Hepatocyte (in vitro differentiated cells): ENCODE measurements around the gene TNNT3. TPM values are rescaled to one million over a fixed set of nuclear protein-coding genes. Genes with fewer than 3 reads are reported as not detected.
A peak's percentile ranks its signal among the peaks of the same experiment; 100 is the strongest.
"Not testable (repeated sequence)": the region's sequence is repeated elsewhere in the genome, so short reads cannot be mapped to it uniquely, and the experiment has no call there.

ENCODE experiments used
- DNase-seq: peaks from one replicate; pipeline ENCODE4 v3.0.0-alpha.2; 2016; ENCODE audit warnings: low spot score
- H2AFZ ChIP-seq: fragments of 200-600 bp; sonication (generic); 2 replicates; pipeline ENCODE4 v1.6.0; 2016; ENCODE audit warnings: antibody characterized with exemption, mild to moderate bottlenecking
- H3K27ac ChIP-seq: fragments of 200-600 bp; sonication (generic); 2 replicates; pipeline ENCODE4 v1.5.1; 2016; ENCODE audit warnings: mild to moderate bottlenecking
- H3K27me3 ChIP-seq: fragments of 200-600 bp; sonication (generic); 2 replicates; pipeline ENCODE4 v1.6.1; 2016
- H3K36me3 ChIP-seq: fragments of 200-600 bp; sonication (generic); replicated peaks from 2 replicates; pipeline ENCODE4 v1.5.1; 2016; ENCODE audit warnings: low read depth; ENCODE audit not compliant: insufficient read depth
- H3K4me1 ChIP-seq: fragments of 200-600 bp; sonication (generic); 2 replicates; pipeline ENCODE4 v1.5.1; 2016; ENCODE audit warnings: mild to moderate bottlenecking, moderate library complexity; ENCODE audit not compliant: insufficient read depth
- H3K4me2 ChIP-seq: fragments of 200-600 bp; sonication (generic); 2 replicates; pipeline ENCODE4 v1.6.0; 2016
- H3K4me3 ChIP-seq: fragments of 200-600 bp; sonication (generic); 2 replicates; pipeline ENCODE4 v1.5.1; 2016; ENCODE audit warnings: mild to moderate bottlenecking
- H3K79me2 ChIP-seq: fragments of 200-600 bp; sonication (generic); 2 replicates; pipeline ENCODE4 v1.6.0; 2017; ENCODE audit warnings: mild to moderate bottlenecking
- H3K9me2 ChIP-seq: fragments of 200-600 bp; sonication (generic); replicated peaks from 2 replicates; pipeline ENCODE4 v1.6.0; 2017; ENCODE audit warnings: mild to moderate bottlenecking; ENCODE audit not compliant: insufficient read depth
- H3K9me3 ChIP-seq: fragments of 200-600 bp; sonication (generic); 2 replicates; pipeline ENCODE4 v1.5.1; 2016; ENCODE audit warnings: low read depth, mild to moderate bottlenecking
- H4K20me1 ChIP-seq: fragments of 200-600 bp; sonication (generic); 2 replicates; pipeline ENCODE4 v1.6.0; 2016; ENCODE audit warnings: mild to moderate bottlenecking; ENCODE audit not compliant: insufficient read depth, poor library complexity, severe bottlenecking
- EZH2 ChIP-seq: fragments of 200-600 bp; sonication (generic); IDR thresholded peaks from 2 replicates; pipeline ENCODE4 v1.6.1; 2016; ENCODE audit warnings: antibody characterized with exemption, mild to moderate bottlenecking, borderline replicate concordance
- EZH2phosphoT487 ChIP-seq: fragments of 200-600 bp; sonication (generic); IDR thresholded peaks from one replicate; pipeline ENCODE4 v1.6.1; 2018; ENCODE audit warnings: antibody characterized with exemption, mild to moderate bottlenecking, low read depth, moderate library complexity; ENCODE audit not compliant: unreplicated experiment, severe bottlenecking
- WGBS: methylation state at CpG from one replicate; pipeline ENCODE4 v1.1.6; 2016; ENCODE audit warnings: low lambda C conversion rate; ENCODE audit errors: missing lambda C conversion rate; 5-methylcytosine and 5-hydroxymethylcytosine counted together
- polyA plus RNA-seq: library from polyadenylated mRNA; unstranded; fragments of >200 nt; fragmentation: Nextera tagmentation; extraction: Ambion mirVana; gene quantifications from 2 replicates; pipeline ENCODE4 v1.2.1, GENCODE V29; 2016
- total RNA-seq: library from RNA; depleted of rRNA; stranded (reverse); fragments of >200 nt; gene quantifications from 2 replicates; pipeline ENCODE4 v1.2.3, GENCODE V29; 2014
- TF ChIP-seq, protein P1 (sequence below): fragments of 200-600 bp; sonication (generic); IDR thresholded peaks from 2 replicates; pipeline ENCODE4 v1.5.1; 2016; ENCODE audit warnings: antibody characterized with exemption, mild to moderate bottlenecking; ENCODE audit not compliant: poor library complexity

TNNT3 gene
- total and polyA plus RNA-seq, 2 experiments from 2014 or later: 19.2 to 29.9 TPM

DNA sequence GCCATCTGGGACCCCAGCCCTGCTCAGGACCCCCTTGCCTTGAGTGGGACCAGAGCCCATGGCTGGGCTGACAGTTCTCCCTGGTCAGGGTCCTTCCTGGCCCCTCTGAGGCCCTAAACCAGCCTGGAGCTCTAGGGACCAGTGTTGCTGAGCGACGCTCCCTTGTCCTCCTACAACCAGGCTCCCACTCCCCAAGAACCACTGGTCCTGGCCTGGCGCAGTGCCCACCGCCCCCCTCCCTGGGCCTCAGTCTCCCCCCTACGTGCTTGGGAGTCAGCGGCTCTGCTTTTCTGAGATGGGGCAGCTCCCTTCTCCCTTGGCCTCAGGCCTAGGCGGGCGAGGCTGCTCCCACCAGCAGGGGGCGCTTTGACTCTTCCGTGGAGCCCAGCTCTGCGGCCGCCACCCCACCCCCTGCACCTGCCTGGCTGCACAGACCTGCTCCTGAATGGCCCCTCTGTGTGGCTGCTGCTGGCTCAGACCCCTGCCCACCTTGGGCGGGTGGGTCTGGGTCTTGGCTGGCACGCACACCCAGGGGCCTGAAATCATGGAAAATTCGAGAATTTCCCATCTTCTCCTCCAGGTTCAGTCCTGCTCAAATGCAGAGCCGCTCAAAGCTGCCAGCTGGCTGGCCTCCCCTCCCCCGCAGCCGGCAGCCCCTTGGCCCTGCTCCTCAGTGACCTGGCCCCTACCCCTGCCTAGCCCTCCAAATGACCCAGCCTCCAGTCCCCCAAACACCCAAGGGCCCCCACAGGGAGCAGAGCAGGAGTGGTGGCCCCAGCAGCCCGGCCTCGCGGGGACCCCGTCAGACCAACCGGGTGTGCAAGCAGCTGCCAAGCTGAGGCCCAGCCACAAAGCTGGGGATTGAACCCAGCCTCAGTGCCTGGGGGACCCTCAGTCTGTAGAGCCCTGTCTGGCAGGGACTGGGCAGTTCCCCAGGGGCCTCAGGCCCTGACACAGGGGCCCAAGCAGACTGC, 37.0 kb upstream of the TNNT3 start:
- Histone ChIP-seq H3K9me3 (no peaks in the 10 kb centered on the region), H3K4me2 (no peak overlapping the region), H3K27me3 (no peaks in the 10 kb centered on the region), H3K9me2 (no peaks in the 10 kb centered on the region), H3K36me3 (no peaks in the 10 kb centered on the region), H3K27ac (peak overlapping the region; percentile 99), H3K79me2 (no peaks in the 10 kb centered on the region), H4K20me1 (no peaks in the 10 kb centered on the region), H2AFZ (no peak overlapping the region), H3K4me3 (no peak overlapping the region), H3K4me1 (peaks cover 34% of the 10 kb centered on the region)
- DNase-seq: peak; percentile 92
- WGBS: 44% methylated on average over 19 of the region's 23 CpGs
- TF ChIP-seq, protein P1, sequence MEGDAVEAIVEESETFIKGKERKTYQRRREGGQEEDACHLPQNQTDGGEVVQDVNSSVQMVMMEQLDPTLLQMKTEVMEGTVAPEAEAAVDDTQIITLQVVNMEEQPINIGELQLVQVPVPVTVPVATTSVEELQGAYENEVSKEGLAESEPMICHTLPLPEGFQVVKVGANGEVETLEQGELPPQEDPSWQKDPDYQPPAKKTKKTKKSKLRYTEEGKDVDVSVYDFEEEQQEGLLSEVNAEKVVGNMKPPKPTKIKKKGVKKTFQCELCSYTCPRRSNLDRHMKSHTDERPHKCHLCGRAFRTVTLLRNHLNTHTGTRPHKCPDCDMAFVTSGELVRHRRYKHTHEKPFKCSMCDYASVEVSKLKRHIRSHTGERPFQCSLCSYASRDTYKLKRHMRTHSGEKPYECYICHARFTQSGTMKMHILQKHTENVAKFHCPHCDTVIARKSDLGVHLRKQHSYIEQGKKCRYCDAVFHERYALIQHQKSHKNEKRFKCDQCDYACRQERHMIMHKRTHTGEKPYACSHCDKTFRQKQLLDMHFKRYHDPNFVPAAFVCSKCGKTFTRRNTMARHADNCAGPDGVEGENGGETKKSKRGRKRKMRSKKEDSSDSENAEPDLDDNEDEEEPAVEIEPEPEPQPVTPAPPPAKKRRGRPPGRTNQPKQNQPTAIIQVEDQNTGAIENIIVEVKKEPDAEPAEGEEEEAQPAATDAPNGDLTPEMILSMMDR: peak; percentile 97
- no peak for TF ChIP-seq EZH2phosphoT487
- no peak for TF ChIP-seq EZH2

DNA sequence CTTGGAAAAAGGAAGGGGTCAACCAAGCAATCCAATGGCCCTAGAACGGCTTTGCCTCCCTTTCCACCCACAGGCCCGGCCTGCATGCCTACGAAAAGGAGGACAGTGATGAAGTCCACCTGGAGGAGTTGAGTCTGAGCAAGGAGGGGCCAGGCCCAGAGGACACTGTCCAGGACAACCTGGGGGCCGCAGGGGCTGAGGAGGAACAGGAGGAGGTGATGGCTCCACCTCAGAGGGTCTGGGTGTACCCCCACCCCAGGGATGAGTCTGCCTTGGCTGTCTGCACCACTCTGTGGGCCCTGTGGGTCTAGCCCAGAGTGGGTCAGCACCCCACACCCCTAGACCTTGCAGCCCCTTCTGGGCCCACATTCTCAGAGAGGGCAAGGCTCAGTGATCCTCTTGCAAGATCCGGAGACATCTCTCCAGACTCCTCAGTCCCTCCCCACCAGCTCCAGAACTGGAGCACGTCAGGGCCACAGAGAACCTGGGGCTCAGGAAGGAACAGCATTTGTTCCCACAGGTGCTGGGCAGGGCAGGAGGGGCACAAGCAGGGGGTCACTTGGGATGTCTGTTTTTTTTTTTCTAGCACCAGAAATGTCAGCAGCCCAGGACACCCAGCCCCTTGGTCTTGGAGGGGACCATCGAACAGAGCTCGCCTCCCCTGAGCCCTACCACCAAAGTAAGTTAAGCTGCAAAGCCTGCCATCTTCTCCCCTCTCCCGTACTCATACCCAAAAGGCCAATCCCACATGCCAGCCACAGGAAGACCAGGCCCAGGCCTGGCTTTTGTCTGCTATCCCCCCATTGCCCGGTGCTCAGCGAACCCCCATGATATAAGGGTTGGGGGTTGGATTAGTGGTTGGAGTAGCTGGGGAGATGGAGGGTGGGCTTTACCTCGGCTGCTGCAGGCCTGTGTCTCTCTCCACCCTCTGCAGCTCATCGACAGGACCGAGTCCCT, 35.9 kb upstream of the TNNT3 start:
- Histone ChIP-seq H3K9me3 (no peaks in the 10 kb centered on the region), H3K4me1 (peaks cover 26% of the 10 kb centered on the region), H3K27ac (no peak overlapping the region), H3K36me3 (no peaks in the 10 kb centered on the region), H3K79me2 (no peaks in the 10 kb centered on the region), H3K4me2 (no peak overlapping the region), H4K20me1 (no peaks in the 10 kb centered on the region), H3K27me3 (no peaks in the 10 kb centered on the region), H2AFZ (no peak overlapping the region), H3K4me3 (no peak overlapping the region), H3K9me2 (no peaks in the 10 kb centered on the region)
- TF ChIP-seq EZH2phosphoT487 (no peak), EZH2 (no peak)
- TF ChIP-seq, protein P1: no peak
- WGBS: 90% methylated on average over 14 of the region's 14 CpGs
- no peak for DNase-seq

DNA sequence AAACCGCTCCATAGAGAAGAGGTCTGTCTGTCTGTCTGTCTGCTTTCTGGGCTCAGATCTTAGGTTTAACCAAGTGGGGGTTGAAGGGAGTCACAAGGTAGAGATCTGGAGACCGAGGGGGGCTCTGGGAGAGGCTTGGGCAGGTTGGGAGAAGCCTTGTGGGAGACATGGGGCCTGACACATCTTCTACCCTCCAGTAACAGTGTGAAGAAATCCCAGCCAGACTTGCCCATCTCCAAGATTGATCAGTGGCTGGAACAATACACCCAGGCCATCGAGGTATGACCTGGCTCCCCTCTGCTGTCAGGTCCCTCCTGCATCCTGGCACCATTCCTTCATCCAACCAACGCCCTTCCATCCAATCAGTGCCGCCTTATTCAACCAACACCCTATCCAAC, 35.2 kb upstream of the TNNT3 start:
- TF ChIP-seq, protein P1: no peak
- TF ChIP-seq EZH2phosphoT487: no peak
- TF ChIP-seq EZH2: no peak
- Histone ChIP-seq H3K27ac (no peak overlapping the region), H3K4me1 (peaks cover 26% of the 10 kb centered on the region), H3K9me2 (no peaks in the 10 kb centered on the region), H3K4me3 (no peak overlapping the region), H3K36me3 (no peaks in the 10 kb centered on the region), H3K27me3 (no peaks in the 10 kb centered on the region), H3K79me2 (no peaks in the 10 kb centered on the region), H3K9me3 (no peaks in the 10 kb centered on the region), H2AFZ (no peak overlapping the region), H4K20me1 (no peaks in the 10 kb centered on the region), H3K4me2 (no peak overlapping the region)
- WGBS: 91% methylated on average over 5 of the region's 5 CpGs
- no peak for DNase-seq

DNA sequence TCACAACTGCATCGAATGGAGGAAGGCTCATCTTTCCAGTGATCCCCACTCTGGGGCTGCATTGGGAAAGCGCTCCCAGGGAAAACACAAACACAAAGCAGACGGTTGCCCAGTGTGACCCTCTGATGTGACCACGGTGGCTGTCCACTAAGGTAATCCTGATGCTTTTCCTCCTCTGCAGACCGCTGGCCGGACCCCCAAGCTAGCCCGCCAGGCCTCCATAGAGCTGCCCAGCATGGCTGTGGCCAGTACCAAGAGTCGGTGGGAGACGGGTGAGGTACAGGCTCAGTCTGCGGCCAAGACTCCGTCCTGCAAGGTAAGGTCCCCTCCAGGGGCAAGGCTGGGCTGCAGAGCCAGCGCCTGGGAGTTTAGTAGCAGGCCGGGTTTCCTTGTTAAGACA, 33.0 kb upstream of the TNNT3 start:
- not testable (repeated sequence) for H3K27me3 ChIP-seq, H3K4me3 ChIP-seq

More for the DNA sequence above, 33.0 kb upstream of the TNNT3 start:
- H3K79me2 ChIP-seq, H3K9me3 ChIP-seq, DNase-seq, H3K27ac ChIP-seq, H4K20me1 ChIP-seq, H3K9me2 ChIP-seq, H3K36me3 ChIP-seq, H3K4me2 ChIP-seq, H2AFZ ChIP-seq: not testable (repeated sequence)
- 88% methylated on average over 13 of the region's 13 CpGs for WGBS
- peaks cover 13% of the 10 kb centered on the region for H3K4me1 ChIP-seq
